ENCODE data around the gene KIF3A.

KIF3A gene

DNA sequence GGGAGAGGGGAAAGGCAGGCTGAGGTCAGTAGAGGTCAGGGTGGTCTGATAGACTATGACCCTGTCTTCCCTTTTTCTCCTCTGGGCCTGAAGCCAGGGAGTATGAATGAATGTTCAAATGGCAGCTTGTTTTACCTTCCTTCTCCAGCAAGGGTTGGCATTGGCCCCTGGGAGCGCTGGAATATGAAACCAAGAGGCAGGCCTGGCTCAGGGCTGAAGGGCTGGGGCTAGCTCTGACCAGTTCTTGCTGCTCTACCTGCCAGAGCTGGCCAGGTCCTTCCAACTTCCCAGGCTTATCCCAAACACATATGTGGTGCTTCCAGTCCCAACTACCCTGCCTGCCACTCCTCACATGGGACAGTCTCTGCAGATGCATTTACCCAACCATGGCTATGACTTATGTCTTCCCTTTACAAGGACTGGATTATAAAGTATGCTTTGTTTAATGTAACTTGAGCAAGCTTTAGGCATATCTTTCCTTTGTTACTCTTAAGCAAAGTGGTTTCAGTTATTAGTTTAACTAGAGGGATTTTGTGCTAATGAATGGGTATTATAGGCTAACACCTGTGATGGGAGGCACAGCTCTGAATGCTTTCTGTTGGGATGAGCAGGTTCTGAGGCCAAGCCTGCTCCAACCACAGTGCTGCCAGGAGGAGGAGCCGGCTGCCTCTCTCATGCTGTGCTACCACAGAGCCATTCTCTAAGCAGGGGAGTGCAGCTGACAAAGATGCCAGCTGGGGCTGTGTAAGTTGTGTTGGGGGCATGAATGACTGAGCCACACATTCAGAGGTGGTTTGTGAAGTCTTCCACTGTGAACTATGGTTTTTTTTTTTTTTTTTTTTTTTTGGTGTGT, 16.0 kb upstream of the KIF3A start:
- no peak for FAIRE-seq

DNA sequence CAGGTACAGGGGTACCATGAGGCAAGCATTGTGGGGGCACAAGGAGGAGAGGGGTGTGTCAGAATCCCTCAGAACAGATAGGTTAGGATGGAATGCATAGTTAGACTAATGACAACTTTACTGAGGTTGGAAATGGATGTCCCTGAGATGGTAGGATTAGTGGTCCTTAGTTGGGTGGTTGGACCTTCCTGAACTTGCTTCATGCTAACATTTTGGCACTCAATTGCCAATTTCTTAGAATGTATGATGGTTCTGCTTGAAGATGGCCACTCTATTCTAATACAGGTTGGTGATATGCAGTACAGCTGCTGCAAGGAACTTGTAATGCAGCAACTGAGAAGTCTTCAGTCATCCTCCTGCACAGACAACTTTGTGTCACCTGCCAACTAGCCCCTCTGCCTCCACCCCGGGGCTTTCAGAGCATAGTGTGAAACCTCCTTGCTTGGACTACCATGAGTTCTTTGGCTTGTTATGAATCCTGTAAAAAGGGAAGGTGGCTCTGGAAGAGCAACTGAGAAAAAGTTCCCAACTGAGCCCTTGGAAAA, 15.3 kb upstream of the KIF3A start:
- no peak for FAIRE-seq

DNA sequence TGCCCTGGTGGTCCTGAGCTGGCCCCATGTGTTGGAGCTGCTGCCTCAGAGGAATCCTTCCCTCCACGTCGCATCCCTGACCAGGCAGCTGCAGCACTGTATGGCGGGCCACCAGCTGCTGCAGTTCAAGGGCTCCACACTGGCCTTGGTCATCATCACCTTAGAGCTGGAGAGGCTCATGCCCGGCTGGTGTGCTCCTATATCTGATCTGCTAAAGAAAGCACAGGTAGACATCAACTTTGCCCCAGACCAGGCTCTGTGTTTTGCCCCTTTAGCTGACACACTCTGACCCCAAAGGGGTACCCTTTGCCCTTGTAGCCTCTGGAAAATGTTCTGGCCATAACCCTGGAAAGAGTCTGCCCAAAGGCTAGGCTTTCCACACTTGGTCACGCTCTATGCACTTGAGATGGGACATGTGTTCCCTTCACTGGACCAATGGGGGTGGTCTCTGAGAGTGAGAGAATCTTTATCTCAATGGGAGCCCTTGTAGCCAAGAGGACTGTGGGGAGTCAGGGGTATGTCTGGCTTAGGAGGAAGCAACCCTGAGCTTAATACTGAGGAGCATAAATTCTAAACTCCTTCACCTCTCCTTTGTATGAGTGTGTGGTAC, 14.7 kb upstream of the KIF3A start:
- FAIRE-seq: no peak

DNA sequence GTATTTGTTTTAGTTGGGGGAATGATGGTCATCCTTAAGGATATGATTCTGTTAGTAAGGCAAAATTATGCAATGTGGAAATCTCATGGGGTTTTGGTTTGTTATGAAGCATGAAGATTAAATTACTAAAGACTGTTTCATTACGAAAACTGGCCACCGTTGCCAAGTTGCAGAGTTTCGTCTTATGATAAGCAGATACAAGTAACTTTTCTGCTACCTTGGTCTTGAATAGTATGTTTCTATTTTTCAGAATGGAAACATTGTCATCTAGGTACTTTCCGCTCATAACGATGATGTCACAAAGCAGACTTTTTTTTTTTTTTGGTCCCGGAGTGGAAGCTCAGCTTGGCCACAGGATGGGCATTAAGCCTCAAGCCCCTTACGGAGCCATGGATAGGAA, 14.1 kb upstream of the KIF3A start:
- no peak for FAIRE-seq

DNA sequence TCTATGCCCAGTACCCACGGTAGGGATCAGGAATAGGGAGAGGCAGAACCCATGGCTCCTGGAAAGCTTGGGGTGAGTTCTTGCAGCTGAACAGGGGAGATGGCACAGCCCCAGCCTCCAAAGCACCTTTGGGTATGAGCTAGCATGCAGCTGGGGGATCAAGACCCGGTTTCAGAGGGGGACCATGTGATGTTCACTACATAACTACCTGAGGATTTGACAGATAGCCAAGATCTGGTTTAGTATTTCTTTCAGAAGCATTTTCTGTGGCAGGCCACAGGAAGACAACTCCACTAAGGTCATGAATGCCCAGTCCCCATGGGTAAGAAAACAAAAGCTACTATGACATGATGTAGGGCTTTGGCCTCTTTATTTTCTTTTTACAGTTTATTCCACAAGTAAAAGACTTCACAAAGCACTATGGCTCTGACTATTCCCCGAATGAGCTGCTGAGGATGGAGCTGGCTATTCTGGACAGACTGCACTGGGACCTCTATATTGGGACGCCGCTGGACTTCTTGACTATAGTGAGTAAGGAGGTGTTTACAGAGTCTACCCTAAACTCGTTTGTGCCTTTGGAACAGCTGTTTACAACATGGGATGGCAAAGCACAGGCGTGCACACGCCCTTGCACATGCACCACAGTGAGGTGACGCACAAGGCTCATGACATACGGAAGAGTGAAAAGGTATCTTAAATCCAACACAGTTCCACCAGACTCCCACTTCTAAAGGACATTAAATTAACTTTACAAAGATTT, 13.3 kb upstream of the KIF3A start:
- FAIRE-seq: no peak

DNA sequence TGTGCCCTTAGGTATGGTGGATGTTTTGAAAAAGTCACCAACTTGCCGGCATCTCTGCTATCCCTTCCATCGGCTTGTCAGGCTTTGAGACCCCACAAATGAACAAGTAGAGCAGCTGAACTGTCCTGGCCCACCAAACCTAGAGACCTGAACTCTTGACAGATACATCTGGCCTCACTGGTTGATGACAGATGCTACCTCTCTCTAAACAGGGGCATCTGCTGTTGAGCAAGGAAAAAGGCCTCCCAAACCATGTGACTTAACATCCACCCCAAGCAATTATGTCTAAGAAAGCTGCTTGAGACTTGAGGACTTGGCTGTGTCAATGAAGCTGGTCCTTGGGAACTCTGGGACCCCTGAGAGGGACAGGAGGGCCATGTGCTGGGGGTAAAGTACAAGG, 12.2 kb upstream of the KIF3A start:
- FAIRE-seq: no peak

DNA sequence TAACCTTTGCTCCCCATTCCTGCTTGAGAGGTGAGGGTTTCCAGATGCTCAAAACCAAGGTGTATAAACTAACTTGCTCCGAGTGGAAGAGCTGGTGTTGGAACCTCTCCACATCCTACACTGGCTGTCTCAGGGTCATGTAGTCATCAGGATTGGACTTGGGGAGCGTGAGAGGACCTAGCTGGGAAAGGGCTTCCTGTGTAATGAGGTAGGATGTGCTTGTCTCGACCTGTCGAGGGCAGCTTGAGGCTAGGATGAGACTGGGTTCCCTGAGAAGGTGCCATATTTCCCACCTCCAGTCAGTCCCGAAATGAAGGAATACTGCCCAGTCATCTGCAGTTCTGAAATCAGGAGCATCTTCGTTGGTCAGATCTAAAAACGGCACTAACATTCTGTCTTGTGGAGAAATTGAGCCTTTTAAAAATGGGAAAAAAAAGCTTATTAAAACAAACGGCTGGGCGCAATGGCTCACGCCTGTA, 11.2 kb upstream of the KIF3A start:
- no peak for FAIRE-seq

DNA sequence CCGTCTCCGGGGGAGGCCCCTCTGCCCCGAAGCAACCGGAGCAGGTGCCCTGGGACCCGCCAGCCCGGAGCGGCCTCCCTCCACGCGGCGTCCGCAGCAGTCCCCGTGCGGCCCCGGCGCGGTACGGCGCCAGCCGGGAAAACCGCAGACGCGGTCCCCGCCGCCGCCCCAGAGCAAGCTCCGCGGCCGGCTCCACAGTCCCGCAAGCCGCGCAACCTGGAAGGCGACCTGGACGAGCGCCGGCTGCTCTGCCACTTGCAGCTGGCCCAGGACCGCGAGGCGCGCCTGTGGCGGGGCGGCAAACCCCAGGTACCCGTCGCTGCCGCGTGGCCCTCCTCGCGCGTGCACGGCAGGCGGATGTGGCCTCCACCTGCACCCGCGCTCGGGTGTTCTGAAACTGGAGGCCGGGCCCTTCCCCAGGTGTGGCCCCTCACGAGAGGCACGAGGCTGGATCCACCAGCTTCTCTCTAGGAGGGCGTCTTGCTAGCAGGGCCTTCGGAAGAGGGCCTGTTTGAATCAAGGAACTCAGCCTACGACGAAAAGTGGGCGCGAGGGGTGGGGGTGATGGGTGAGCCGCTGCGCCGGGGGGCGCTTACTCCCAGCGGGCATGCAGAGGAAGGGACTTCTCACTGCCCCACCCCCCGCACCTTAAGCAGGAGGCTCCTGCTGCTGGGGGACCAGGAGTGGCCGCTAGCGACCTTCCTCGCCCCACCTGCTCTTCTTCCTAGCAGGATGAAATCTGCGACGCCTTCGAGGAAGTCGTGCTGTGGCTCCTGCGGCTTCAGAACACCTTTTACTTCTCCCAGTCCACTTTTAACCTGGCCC, 10.5 kb upstream of the KIF3A start:
- no peak for FAIRE-seq

DNA sequence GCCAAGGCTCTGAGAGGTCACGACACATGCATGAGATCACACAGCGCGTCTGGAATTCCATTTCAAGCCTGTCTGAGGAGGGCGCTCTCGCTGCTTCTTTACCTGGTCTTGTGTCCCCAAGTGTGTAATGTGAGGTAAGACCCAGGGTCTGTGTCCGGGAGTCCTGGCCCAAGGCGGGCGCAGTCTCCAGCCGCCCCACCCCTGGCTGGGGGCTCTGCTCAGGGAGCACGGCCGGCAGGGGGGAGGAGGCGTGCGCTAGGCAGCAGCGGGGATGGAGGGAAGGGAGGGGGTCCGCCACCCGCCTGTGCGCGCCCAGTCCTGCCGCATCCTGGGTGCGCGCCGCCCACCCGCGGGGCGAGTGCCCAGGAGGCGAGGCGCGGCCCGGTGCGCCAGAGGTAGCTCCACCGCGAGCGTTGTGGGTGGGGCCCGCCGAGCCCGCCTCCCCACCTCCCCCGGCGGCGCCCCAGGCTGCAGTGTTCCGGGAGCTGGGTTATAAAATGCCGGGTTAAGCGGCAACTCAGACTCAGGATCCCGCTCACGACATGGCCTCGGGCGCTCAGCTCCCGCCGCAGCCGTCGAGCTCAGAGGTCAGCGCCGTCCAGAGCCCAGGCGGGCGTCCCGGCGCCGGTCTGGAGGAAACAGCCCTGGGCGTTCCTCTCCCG, 9.7 kb upstream of the KIF3A start, which contains the start of gene CCNI2:
Gene CCNI2, plus strand, starts transcription at position 473 of the 662 bp plus-strand sequence. Its CDS starts 70 bp downstream, at position 543.
- FAIRE-seq: no peak

DNA sequence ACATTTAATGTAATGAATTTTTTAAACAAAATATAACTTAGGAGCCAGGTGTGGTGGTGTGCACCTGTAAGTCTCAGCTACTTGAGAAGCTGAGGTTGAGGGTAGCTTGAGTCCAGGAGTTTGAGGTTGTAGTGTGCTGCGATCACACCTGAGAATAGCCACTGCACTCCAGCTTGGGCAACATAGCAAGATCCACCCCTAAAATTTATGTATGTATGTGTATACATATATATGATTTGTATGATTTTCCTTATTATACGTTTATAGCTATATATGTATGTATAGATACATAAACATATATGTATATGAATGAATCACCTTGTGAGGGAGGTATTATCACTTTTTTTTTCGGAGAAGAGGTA, 9.2 kb upstream of the KIF3A start:
- FAIRE-seq: no peak

DNA sequence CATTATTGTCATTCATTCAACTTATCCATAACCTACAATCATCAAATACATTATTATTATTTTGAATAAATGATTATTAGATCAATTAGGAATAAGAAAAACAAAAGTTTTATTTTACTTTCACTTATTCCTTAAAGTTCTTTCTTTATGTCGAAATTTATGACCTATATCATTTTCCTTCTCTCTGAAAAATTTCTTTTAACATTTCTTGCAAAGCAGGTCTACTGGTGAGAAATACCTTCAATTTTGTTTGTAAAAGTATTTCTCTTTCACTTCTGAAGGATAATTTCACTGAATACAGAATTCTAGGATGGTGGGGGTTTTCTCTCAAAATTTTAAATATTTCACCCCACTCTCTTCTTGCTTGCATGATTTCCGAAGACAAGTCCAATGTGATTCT, 7.3 kb upstream of the KIF3A start:
- FAIRE-seq: no peak

DNA sequence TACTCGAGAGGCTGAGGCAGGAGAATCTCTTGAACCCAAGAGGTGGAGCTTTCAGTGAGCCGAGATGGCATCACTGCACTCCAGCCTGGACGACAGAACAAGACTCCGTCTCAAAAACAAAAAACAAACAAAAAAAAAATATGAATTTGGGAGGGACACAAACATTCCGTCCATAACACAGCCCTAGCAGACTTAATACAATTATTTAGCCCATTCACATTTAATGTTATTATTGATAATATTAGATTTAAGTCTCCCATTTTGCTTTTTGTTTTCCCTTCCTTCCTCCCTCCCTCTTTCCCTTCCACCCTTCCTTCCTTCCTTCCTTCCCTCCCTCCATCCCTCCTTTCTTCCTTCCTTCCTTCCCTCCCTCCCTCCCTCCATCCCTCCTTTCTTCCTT, 5.3 kb upstream of the KIF3A start:
- no peak for FAIRE-seq

DNA sequence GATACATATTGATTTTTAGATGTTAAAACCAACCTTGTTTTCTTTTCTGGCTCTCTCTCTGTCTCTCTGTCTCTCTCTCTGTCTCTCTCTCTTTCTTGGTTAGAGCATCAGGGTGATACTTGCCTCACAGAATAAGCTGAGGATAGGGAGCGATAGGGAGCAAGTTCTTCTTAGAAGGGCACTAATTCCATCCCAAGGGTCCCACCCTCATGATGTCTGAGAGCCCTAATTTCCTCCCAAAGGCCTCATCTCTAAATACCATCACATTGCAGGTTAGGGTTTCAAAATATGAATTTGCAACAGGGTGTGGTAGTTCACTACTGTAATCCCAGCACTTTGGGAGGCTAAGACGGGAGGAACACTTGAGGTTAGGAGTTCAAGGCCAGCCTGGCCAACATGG, 4.8 kb upstream of the KIF3A start:
- no peak for FAIRE-seq

DNA sequence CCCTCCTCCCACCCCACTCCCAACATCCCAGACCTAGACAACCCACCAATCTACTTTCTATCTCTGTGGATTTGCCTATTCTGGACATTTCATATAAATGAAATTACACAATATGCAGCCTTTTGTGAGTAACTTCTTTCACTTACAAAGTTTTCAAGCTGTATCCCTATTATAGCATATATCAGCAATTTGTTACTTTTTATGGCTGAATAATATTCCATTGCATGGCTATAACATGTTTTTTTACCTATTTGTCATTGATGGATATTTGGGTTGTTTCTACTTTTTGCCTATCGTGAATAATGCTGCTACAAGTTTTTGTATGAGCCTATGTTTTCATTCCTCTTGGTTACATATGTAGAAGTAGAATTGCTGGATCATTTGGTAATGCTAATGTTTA, 1.9 kb upstream of the KIF3A start:
- no peak for FAIRE-seq

DNA sequence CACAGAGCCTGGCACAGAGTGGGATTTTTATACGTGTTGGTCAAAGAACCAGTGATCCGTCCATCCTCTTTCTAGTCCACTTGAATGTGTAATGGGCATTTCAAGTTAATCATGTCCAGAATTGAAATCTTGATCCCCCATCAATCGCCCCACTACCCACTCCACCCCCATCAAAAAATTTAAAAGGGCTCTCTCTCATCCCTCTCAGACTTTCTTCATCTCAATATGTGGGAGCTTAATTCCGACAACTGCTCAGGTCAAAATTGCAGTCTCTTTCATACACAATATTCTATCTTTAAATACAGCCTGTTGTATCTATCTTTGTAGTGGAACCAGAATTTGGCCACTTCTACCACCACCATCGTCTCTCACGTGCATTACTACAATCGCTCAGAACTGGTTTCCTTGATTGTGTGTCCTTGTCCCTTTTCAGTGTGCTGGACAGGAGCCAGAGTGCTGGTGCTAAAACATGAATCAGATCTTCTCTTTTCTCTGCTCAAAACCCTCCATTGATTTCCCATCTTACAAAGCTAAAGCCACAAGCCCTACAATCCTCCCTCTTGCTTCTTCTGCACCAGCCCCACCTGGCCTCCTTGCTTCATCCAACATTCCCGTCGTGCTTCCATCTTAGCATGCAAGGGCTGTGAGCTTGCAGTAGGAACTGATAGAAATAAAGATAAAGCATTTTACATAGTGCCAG, 786 bp upstream of the KIF3A start:
- FAIRE-seq: no peak

DNA sequence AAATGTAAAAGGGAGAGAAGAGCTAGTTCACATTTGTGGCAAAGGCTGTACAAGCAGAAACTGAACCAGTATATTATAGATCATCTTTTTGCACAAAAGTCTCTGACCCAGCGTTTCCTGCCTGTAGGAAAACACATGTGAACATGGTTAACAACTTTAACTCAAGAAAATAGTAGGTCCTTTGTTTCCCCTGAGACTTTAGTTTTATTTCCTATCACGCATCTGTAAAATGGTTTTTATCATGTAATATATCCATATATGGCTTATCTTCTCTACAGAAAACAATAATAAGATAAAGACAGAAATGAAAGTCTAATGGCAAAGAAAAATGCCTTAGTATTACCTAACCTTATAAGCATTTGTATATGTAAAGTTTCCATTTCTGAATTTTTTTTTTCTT, 2.7 kb downstream of the KIF3A start:
- FAIRE-seq: no peak

DNA sequence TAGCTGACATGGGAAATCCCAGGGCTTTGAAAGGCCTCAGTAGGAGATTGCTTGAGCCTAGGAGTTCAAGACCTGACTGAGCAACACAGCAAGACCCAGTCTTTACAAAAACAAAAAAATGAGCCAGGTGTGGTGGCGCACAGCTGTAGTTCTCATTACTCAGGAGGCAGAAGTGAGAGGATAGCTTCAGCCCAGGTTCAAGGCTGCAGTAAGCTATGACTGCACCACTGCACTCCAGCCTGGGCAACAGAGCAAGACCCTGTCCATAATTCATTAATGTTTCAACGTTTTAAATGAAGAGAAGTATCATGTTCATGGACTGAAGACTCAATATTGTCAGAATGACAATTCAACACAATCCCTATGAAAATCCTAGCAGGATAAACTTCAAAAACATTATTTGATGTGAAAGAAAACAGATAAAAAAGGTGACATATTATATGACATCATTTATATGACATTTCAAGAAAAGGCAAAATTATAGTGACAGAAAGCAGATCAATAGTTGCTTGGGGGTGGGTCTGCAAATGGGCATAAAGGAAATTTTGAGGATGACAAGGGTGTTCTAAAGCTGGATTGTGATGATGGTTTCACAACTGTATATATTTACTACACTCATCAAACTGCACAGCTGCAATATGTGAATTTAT, 3.7 kb downstream of the KIF3A start:
- FAIRE-seq: no peak

DNA sequence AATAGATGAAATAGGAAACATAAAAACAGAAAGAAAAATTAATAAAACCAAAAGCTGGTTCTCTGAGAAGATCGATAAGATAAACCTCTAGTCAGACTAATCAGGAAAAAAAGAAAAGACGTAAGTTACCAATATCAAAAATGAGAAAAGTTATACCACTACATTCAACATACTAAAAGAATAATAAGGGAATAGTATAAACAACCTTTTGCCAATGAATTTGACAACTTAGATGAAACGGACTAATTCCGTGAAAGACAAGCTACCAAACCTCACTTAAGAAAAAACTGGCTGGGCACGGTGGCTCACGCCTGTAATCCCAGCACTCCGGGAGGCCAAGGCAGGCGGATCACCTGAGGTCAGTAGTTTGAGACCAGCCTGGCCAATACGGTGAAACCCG, 7.5 kb downstream of the KIF3A start:
- no peak for FAIRE-seq

DNA sequence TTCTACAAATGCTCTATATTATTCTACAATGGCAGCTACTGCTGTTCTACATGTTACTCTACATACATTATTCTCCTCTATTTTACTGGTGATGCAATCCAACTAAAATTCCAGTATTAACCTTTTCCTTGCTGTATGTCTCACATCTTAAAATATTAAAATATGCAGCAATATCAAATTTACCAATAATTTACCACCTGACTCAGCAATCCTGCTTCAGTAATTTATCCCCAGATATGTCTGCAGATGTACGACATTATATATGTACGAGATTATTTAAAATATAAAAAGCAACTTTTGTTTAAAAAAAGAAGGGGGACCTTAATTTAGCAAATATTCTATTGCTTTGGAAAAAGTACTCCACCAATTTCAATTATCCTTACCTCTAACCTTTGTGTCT, 11.6 kb downstream of the KIF3A start:
- peak; percentile 3 for FAIRE-seq

DNA sequence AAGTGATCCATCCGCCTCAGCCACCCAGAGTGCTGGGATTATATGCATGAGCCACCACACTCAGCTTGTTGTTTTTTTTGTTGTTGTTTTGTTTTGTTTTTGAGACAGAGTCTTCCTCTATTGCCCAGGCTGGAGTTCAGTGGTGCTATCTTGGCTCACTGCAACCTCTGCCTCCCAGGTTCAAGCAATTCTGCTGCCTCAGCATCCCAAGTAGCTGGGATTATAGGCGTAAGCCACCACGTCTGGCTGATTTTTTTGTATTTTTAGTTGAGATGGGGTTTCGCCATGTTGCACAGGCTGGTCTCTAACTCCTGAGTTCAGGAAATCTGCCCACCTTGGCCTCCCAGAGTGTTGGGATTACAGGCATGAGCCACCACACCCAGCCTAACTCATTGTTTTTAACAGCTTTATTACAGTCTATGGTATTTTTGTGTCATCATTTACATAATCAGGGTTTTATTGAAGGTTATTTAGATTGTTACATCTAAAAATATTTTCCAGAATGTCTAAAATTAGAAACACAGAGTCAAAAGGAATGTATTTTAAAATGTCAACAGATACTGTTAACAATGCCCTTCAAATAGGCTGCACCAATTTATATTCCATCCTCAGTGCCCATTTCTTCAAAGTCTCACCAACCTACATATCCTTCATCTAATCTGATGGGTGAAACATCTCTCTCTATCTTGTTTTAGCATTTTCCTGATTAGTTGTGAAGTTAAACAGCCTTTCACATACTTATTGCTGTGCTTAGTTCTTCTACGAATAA, 18.6 kb downstream of the KIF3A start:
- FAIRE-seq: no peak
